Ishikawa (cell line): ENCODE data around the gene SLC38A9.

ENCODE experiments used
- CEBPB ChIP-seq: IDR thresholded peaks from 2 replicates; pipeline ENCODE4 v1.6.1; 2012
- FOXM1 ChIP-seq: IDR thresholded peaks from 2 replicates; pipeline ENCODE4 v1.6.1; 2012; ENCODE audit warnings: low read depth, borderline replicate concordance
- NFIC ChIP-seq: IDR thresholded peaks from 2 replicates; pipeline ENCODE4 v1.6.1; 2012
- RAD21 ChIP-seq: IDR thresholded peaks from 2 replicates; pipeline ENCODE4 v1.6.1; 2012; ENCODE audit warnings: low read depth
- REST ChIP-seq: IDR thresholded peaks from 2 replicates; pipeline ENCODE4 v1.6.1; 2012; ENCODE audit warnings: low read depth, mild to moderate bottlenecking
- TCF12 ChIP-seq: IDR thresholded peaks from 2 replicates; pipeline ENCODE4 v1.6.1; 2012; ENCODE audit warnings: low read depth

GRCh38 chr5:55597014-55597981 lies 114.8 kb downstream of the SLC38A9 start:
- no peak for TF ChIP-seq RAD21
- TF ChIP-seq NFIC: peak; percentile 19; the same call in 1 of the 2 replicates
- no peak for TF ChIP-seq FOXM1
- TF ChIP-seq REST: no peak
- no peak for TF ChIP-seq CEBPB
- no peak for TF ChIP-seq TCF12
